Measurements from ENCODE around the gene CLTC. TPM values are rescaled to one million over a fixed set of nuclear protein-coding genes. Genes with fewer than 3 reads are reported as not detected.

CLTC gene
- total RNA-seq, 1 experiment from 2014 or later = 254 TPM

DNA sequence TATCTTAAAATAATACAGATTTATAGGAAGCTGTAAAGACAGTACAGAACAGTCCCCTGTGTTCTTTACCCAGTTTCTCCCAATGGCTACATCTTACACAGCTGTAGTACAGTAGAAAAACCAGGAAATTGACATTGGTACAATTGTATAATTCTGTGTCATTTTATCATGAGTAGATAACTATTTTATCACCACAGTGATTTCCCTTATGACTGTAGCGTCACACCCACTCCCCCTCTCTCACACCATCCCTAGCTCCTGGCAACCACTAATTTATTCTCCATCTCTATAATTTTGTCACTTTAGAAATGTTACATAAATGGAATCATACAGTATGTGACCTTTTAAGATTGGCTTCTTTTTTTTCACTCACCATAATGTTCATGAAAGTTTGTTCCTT, 30.9 kb downstream of the CLTC start:
- Histone ChIP-seq H4K8ac (replicated peaks; ENCODE audit: insufficient read length, low read depth, low read length) (no peak overlapping the region), H2AK5ac (ENCODE audit: insufficient read length, low read length) (no peak overlapping the region), H3K23ac (ENCODE audit: insufficient read length, low read depth, low read length) (no peak overlapping the region), H3K9ac (ENCODE audit: extremely low read depth, insufficient read length, low read length) (no peak overlapping the region), H3K4me1 (ENCODE audit: insufficient read depth, low read length) (no peaks in the 10 kb centered on the region), H3K23me2 (ENCODE audit: insufficient read length, low read depth, low read length, poor library complexity, severe bottlenecking) (no peaks in the 10 kb centered on the region), H2BK20ac (ENCODE audit: low read depth, low read length, poor library complexity, severe bottlenecking) (no peak overlapping the region), H3K27ac (ENCODE audit: insufficient read length, low read depth, low read length) (no peak overlapping the region), H3K4me2 (ENCODE audit: insufficient read depth, insufficient read length, low read length) (no peak overlapping the region), H3K79me1 (ENCODE audit: insufficient read depth, low read depth, low read length, poor library complexity, severe bottlenecking) (peaks cover 7% of the 10 kb centered on the region), H2BK5ac (ENCODE audit: insufficient read length, low read length) (no peak overlapping the region), H3K14ac (ENCODE audit: insufficient read depth, low read length) (no peak overlapping the region), H4K91ac (ENCODE audit: insufficient read length, low read depth, low read length) (no peak overlapping the region), H3K79me2 (ENCODE audit: insufficient read depth, low read length) (no peaks in the 10 kb centered on the region; the same call in 1 of the 2 replicates), H2BK12ac (ENCODE audit: insufficient read length, low read depth, low read length) (no peak overlapping the region), H4K5ac (ENCODE audit: insufficient read length, low read depth, low read length) (no peak overlapping the region), H3K4ac (ENCODE audit: low read depth, low read length) (no peak overlapping the region), H2BK120ac (ENCODE audit: low read depth, low read length, poor library complexity, severe bottlenecking) (no peak overlapping the region), H2AFZ (ENCODE audit: low read length) (no peak overlapping the region), H3T11ph (ENCODE audit: low read length) (no peak overlapping the region), H3K9me3 (ENCODE audit: control insufficient read depth, low read depth, low read length) (no peaks in the 10 kb centered on the region), H4K20me1 (ENCODE audit: control insufficient read depth, insufficient read depth, insufficient read length) (no peaks in the 10 kb centered on the region), H2BK15ac (ENCODE audit: low read depth, low read length) (no peak overlapping the region), H3K27me3 (ENCODE audit: insufficient read depth, low read length) (no peaks in the 10 kb centered on the region), H3K18ac (ENCODE audit: insufficient read length, low read depth, low read length) (no peak overlapping the region), H3K56ac (ENCODE audit: insufficient read length, low read depth, low read length) (no peak overlapping the region)
- Mint-ChIP-seq H3K4me3 (no peak overlapping the region), H3K4me1 (no peaks in the 10 kb centered on the region), H3K27me3 (ENCODE audit: low read depth) (no peaks in the 10 kb centered on the region), H3K9me3 (peaks cover 0 to 4% of the 10 kb centered on the region in 2 experiments; a peak in 1 of 5 replicates), H3K27ac (no peak overlapping the region), H3K36me3 (ENCODE audit: insufficient read depth in 1 of 3, low read depth in 3 of 3) (peaks cover 62 to 84% (median 79%) of the 10 kb centered on the region in 3 experiments)
- TF ChIP-seq, protein P1, sequence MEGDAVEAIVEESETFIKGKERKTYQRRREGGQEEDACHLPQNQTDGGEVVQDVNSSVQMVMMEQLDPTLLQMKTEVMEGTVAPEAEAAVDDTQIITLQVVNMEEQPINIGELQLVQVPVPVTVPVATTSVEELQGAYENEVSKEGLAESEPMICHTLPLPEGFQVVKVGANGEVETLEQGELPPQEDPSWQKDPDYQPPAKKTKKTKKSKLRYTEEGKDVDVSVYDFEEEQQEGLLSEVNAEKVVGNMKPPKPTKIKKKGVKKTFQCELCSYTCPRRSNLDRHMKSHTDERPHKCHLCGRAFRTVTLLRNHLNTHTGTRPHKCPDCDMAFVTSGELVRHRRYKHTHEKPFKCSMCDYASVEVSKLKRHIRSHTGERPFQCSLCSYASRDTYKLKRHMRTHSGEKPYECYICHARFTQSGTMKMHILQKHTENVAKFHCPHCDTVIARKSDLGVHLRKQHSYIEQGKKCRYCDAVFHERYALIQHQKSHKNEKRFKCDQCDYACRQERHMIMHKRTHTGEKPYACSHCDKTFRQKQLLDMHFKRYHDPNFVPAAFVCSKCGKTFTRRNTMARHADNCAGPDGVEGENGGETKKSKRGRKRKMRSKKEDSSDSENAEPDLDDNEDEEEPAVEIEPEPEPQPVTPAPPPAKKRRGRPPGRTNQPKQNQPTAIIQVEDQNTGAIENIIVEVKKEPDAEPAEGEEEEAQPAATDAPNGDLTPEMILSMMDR (conservative IDR thresholded peaks at IDR 0.05) = no peak
- no peak for DNase-seq
- no CpG with 5 or more reads among the region's 1 CpG for WGBS (ENCODE audit: extremely low coverage, insufficient read length, low lambda C conversion rate)

Measured in H9 (cell line).